PC-9 (cell line): Measurements from ENCODE around the gene MBD2. TPM values are rescaled to one million over a fixed set of nuclear protein-coding genes. Genes with fewer than 3 reads are reported as not detected.

Experiments
- BruUV-seq: library from RNA; stranded (reverse); fragments of 400-500 nt; replicated peaks from 2 replicates; lab custom pipeline; 2021; lab: Mats Ljungman, UMichigan
- CTCF ChIA-PET: fragments of 300-600 bp; sonication (Branson Sonifier 250); formaldehyde crosslinking; loops from one replicate; lab custom pipeline; 2022; ENCODE audit warnings: antibody characterized with exemption; lab: Charles Lee
- POLR2A ChIA-PET: fragments of 300-600 bp; sonication (Branson Sonifier 250); formaldehyde crosslinking; loops from one replicate; lab custom pipeline; 2022; ENCODE audit warnings: antibody characterized with exemption; ENCODE audit not compliant: unreplicated experiment; lab: Charles Lee
- DNase-seq, 2 experiments: peaks; one replicate each; pipeline versions ENCODE4 v3.0.0 to v3.0.0-alpha.2; 2015 to 2022; ENCODE audit warnings: mixed read lengths in 1 of 2
- H2AFZ ChIP-seq: fragments of 200-600 bp; sonication (generic); 2 replicates; pipeline ENCODE4 v1.8.1; 2017; ENCODE audit warnings: antibody characterized with exemption
- H3F3A ChIP-seq: fragments of 200-600 bp; sonication (generic); 2 replicates; pipeline ENCODE4 v1.8.1; 2017; ENCODE audit warnings: antibody characterized with exemption, mild to moderate bottlenecking, low read depth; ENCODE audit not compliant: insufficient read depth
- H3K27ac ChIP-seq: fragments of 200-600 bp; sonication (generic); 2 replicates; pipeline ENCODE4 v1.6.1; 2016; ENCODE audit warnings: mixed run types
- H3K27me3 ChIP-seq: fragments of 200-600 bp; sonication (generic); 2 replicates; pipeline ENCODE4 v1.6.1; 2016; ENCODE audit warnings: low read depth, mixed run types; ENCODE audit not compliant: insufficient read depth
- H3K36me3 ChIP-seq: fragments of 200-600 bp; sonication (generic); 2 replicates; pipeline ENCODE4 v1.6.1; 2016; ENCODE audit warnings: low read depth, mixed run types
- H3K4me1 ChIP-seq: fragments of 200-600 bp; sonication (generic); replicated peaks from 2 replicates; pipeline ENCODE4 v1.6.1; 2016; ENCODE audit warnings: mixed run types; ENCODE audit not compliant: insufficient read depth
- H3K4me2 ChIP-seq: fragments of 200-600 bp; sonication (generic); 2 replicates; pipeline ENCODE4 v1.6.1; 2017; ENCODE audit warnings: mixed run types
- H3K4me3 ChIP-seq: fragments of 200-600 bp; sonication (generic); 2 replicates; pipeline ENCODE4 v1.6.1; 2016; ENCODE audit warnings: mixed run types
- H3K79me2 ChIP-seq: fragments of 200-600 bp; sonication (generic); 2 replicates; pipeline ENCODE4 v1.6.1; 2017; ENCODE audit warnings: low read depth, mixed run types
- H3K9me2 ChIP-seq: fragments of 200-600 bp; sonication (generic); 2 replicates; pipeline ENCODE4 v1.8.1; 2017; ENCODE audit warnings: mild to moderate bottlenecking; ENCODE audit not compliant: insufficient read depth
- H3K9me3 ChIP-seq: fragments of 200-600 bp; sonication (generic); 2 replicates; pipeline ENCODE4 v1.8.1; 2016; ENCODE audit warnings: low read depth; ENCODE audit not compliant: insufficient read depth
- H4K20me1 ChIP-seq: fragments of 200-600 bp; sonication (generic); 2 replicates; pipeline ENCODE4 v1.8.1; 2017; ENCODE audit not compliant: insufficient read depth
- CTCF ChIP-seq: fragments of 200-600 bp; sonication (generic); conservative IDR thresholded peaks from 2 replicates; pipeline ENCODE4 v1.6.1; 2017; ENCODE audit warnings: mixed run types, antibody characterized with exemption, mild to moderate bottlenecking, moderate library complexity
- EZH2 ChIP-seq: fragments of 200-600 bp; sonication (generic); IDR thresholded peaks from 2 replicates; pipeline ENCODE4 v1.8.0; 2017; ENCODE audit warnings: antibody characterized with exemption, low read depth
- intact Hi-C: fragments of 100-400 bp; cut with micrococcal nuclease; formaldehyde crosslinking; loops from one replicate; pipeline ENCODE4 v1.10.0; 2022; ENCODE audit not compliant: unreplicated experiment
- total RNA-seq: library from RNA; stranded (reverse); gene quantifications from 2 replicates; pipeline ENCODE4 v1.2.3, GENCODE V29; 2021

MBD2 gene
- total RNA-seq, 1 experiment from 2014 or later: 72.0 TPM

DNA sequence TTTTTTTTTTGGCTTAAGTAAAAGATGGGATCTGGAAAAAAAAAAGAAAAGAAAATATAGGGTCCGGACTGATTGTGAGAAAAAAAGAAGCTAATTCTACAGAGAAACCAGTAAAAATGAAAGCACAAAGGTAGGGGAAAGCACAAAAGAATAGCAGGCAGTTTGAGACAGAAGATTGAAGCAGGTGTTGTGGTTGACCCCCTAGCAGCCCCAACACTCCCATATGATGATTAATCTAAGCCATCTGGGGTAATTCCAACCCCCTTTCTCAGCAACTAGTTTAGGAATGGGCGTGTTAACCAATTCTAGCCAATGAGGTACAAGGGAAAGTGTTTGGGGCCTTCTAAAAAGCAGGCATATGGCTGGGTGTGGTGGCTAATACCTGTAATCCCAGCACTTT lies 77.0 kb downstream of the MBD2 start:
- H3K36me3 ChIP-seq: no peaks in the 10 kb centered on the region
- CTCF ChIA-PET: no interaction called here
- H3K4me3 ChIP-seq: no peak overlapping the region
- no TSS peak for BruUV-seq
- no peak for DNase-seq
- H4K20me1 ChIP-seq: no peaks in the 10 kb centered on the region
- intact Hi-C loops: no loop called here
- no peak overlapping the region for H3K4me2 ChIP-seq
- peaks cover 31% of the 10 kb centered on the region for H3F3A ChIP-seq
- peaks cover 3% of the 10 kb centered on the region; the same call in 1 of the 2 replicates for H3K9me3 ChIP-seq
- TF ChIP-seq EZH2 (no peak), CTCF (no peak)
- H3K79me2 ChIP-seq: no peaks in the 10 kb centered on the region
- POLR2A ChIA-PET: no interaction called here
- H3K4me1 ChIP-seq: peaks cover 32% of the 10 kb centered on the region
- no peak overlapping the region for H2AFZ ChIP-seq
- H3K27me3 ChIP-seq: no peaks in the 10 kb centered on the region
- H3K9me2 ChIP-seq: no peaks in the 10 kb centered on the region
- H3K27ac ChIP-seq: no peak overlapping the region

DNA sequence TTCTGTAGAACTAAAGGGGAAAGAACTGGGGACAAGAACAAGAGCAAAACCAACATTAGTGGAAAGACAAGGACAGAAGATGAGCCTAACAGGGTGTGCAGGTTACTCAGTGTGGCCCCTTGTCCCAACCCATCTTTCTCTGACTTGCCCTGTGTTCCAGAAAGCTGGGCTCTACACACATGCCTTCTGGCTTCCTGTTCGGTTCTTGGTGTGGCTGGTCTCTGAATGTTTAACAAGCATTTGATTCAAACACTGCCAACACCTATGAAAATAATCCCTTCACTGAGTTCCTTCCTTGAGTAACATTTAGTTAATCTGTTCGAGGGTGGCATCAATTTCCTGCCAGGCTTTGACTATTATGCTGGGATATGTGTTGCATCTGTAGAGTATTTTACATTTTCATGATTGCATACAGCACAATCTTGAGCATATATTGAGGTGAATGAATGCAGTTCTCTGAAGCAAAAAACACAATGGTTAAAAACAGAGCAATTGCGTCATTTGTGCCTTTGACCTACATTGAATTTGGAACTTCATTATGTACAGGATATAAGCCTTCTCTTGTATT lies 83.3 kb downstream of the MBD2 start:
- Histone ChIP-seq H3K79me2 (no peaks in the 10 kb centered on the region), H3K4me1 (no peaks in the 10 kb centered on the region), H3K36me3 (no peaks in the 10 kb centered on the region), H2AFZ (no peak overlapping the region), H3K9me2 (no peaks in the 10 kb centered on the region), H3K4me3 (no peak overlapping the region), H3F3A (no peaks in the 10 kb centered on the region), H3K27ac (no peak overlapping the region), H3K4me2 (no peak overlapping the region), H4K20me1 (no peaks in the 10 kb centered on the region), H3K27me3 (no peaks in the 10 kb centered on the region), H3K9me3 (peaks cover 7% of the 10 kb centered on the region)
- no TSS peak for BruUV-seq
- CTCF ChIA-PET: no interaction called here
- intact Hi-C loops: no loop called here
- POLR2A ChIA-PET: no interaction called here
- DNase-seq: no peak
- TF ChIP-seq CTCF: no peak
- TF ChIP-seq EZH2: no peak

- Histone ChIP-seq H3K4me2 (no peak overlapping the region), H3K9me3 (peaks cover 7% of the 10 kb centered on the region), H3K36me3 (no peaks in the 10 kb centered on the region), H3K79me2 (no peaks in the 10 kb centered on the region), H2AFZ (no peak overlapping the region), H3K4me3 (no peak overlapping the region), H3F3A (no peaks in the 10 kb centered on the region), H3K9me2 (no peaks in the 10 kb centered on the region), H3K4me1 (no peaks in the 10 kb centered on the region), H3K27me3 (no peaks in the 10 kb centered on the region), H3K27ac (no peak overlapping the region), H4K20me1 (no peaks in the 10 kb centered on the region)
- intact Hi-C loops: no loop called here
- no peak for DNase-seq
- TF ChIP-seq EZH2 (no peak), CTCF (no peak)
- POLR2A ChIA-PET: no interaction called here
- CTCF ChIA-PET: no interaction called here
- no TSS peak for BruUV-seq
Observed at GRCh38 chr18:54140641-54141040, 83.8 kb downstream of the MBD2 start.
